Lung (tissue), 12 donors: ENCODE results near the gene CEP57L1. TPM values are rescaled to one million over a fixed set of nuclear protein-coding genes. Genes with fewer than 3 reads are reported as not detected.
"Not testable (repeated sequence)": the region's sequence is repeated elsewhere in the genome, so short reads cannot be mapped to it uniquely, and the experiment has no call there.

Source experiments
- ATAC-seq: fragments of 200-7000 bp; cut with Tn5 transposase; one replicate; pipeline ENCODE4 v1.9.1; 2020; ENCODE audit warnings: moderate number of reproducible peaks; ENCODE audit not compliant: insufficient read depth, low FRiP score
- DNase-seq, 3 donors: peaks; one replicate each; pipeline ENCODE4 v3.0.0-alpha.2; 2013 to 2017
- H3K27ac ChIP-seq, 2 donors: one replicate each; pipeline ENCODE4 v1.5.1; 2013; ENCODE audit warnings: mild to moderate bottlenecking in 2 of 2, moderate library complexity in 2 of 2, control low read depth in 1 of 2, inconsistent platforms in 1 of 2, low read depth in 1 of 2, low read length in 1 of 2
- H3K27me3 ChIP-seq, 3 donors: one replicate each; pipeline ENCODE4 v1.5.1; 2013; ENCODE audit warnings: low read length in 2 of 3; ENCODE audit not compliant: control insufficient read depth in 3 of 3, insufficient read depth in 3 of 3
- H3K36me3 ChIP-seq, 4 donors: one replicate each; pipeline ENCODE4 v1.5.1; 2013; ENCODE audit warnings: low read length in 4 of 4, mild to moderate bottlenecking in 1 of 4, moderate library complexity in 1 of 4; ENCODE audit not compliant: control insufficient read depth in 4 of 4, insufficient read depth in 4 of 4
- H3K4me1 ChIP-seq, 5 donors: one replicate each; pipeline ENCODE4 v1.5.1; 2013; ENCODE audit warnings: low read length in 5 of 5, mild to moderate bottlenecking in 2 of 5, moderate library complexity in 1 of 5; ENCODE audit not compliant: control insufficient read depth in 5 of 5, insufficient read depth in 5 of 5
- H3K4me3 ChIP-seq: one replicate; pipeline ENCODE4 v1.5.1; 2013; ENCODE audit warnings: mild to moderate bottlenecking, control low read depth, moderate library complexity
- H3K9ac ChIP-seq, 2 donors: one replicate each; pipeline ENCODE4 v1.5.1; 2013; ENCODE audit warnings: low read length in 2 of 2, control low read depth in 1 of 2; ENCODE audit not compliant: insufficient read depth in 1 of 2
- H3K9me3 ChIP-seq, 4 donors: one replicate each; pipeline ENCODE4 v1.5.1; 2013; ENCODE audit warnings: low read length in 3 of 4, mild to moderate bottlenecking in 1 of 4, moderate library complexity in 1 of 4; ENCODE audit not compliant: control insufficient read depth in 4 of 4, insufficient read depth in 3 of 4
- WGBS, 2 donors: extraction: QIAGEN DNeasy Blood & Tissue Kit; methylation state at CpG; one replicate each; pipeline ENCODE4 v1.1.7; 2013; 5-methylcytosine and 5-hydroxymethylcytosine counted together
- polyA plus RNA-seq, 2 donors: library from polyadenylated mRNA; stranded (reverse); fragments of 200-250 nt; gene quantifications; one replicate each; pipeline ENCODE4 v1.2.1, GENCODE V29; 2013
- total RNA-seq, 2 donors: library from RNA; depleted of rRNA in 1 of 2; stranded (reverse); fragments of >200 nt in 1 of 2; gene quantifications; one replicate each; pipeline ENCODE4 v1.2.1, GENCODE V29; 2014 to 2021
- TF ChIP-seq, protein P1 (sequence below): IDR thresholded peaks from 2 replicates; pipeline ENCODE4 v1.5.1; 2012; ENCODE audit warnings: mild to moderate bottlenecking; ENCODE audit errors: control extremely low read depth, extremely low read depth
- donor health status: control.
- donor health status: control.
- donor health status: Bipolar disorder and iron deficiency.
- donor health status: healthy.
- donor health status: DM: yes; HTN: yes; CAD: no.

The CEP57L1 gene
- total and polyA plus RNA-seq, 4 donors, result 4.8 to 44.3 (median 8.2) TPM

DNA sequence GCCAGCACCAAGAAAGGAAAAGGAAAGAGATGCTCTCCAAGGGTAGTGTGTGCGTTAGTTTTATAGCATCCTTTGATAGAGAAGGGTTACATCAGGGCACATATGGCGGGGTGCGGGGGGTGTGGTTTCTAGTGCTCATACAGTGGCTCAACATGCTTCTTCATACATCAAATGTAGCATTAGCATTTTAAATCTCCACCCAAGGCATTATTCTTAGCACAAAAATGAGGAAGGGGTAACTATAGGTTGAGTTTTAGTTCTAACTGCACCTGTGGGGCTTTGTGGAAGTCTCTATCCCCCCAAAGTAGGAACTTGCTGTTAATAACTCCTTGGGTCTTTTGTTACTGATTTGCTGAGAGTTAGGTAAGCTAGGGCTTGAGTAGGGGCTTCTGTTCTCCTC is 89.3 kb downstream of the CEP57L1 start:
- DNase-seq (no peak), ATAC-seq (no peak)
- Histone ChIP-seq H3K9ac (no peak overlapping the region), H3K27ac (no peak overlapping the region), H3K9me3 (no peaks in the 10 kb centered on the region), H3K4me1 (peaks cover 0 to 8% (median 0%) of the 10 kb centered on the region in 5 donors), H3K27me3 (no peaks in the 10 kb centered on the region), H3K36me3 (no peaks in the 10 kb centered on the region), H3K4me3 (no peak overlapping the region)
- WGBS, 2 donors, result 62 to 74% methylated on average over 3 of the region's 3 CpGs
- TF ChIP-seq, protein P1, sequence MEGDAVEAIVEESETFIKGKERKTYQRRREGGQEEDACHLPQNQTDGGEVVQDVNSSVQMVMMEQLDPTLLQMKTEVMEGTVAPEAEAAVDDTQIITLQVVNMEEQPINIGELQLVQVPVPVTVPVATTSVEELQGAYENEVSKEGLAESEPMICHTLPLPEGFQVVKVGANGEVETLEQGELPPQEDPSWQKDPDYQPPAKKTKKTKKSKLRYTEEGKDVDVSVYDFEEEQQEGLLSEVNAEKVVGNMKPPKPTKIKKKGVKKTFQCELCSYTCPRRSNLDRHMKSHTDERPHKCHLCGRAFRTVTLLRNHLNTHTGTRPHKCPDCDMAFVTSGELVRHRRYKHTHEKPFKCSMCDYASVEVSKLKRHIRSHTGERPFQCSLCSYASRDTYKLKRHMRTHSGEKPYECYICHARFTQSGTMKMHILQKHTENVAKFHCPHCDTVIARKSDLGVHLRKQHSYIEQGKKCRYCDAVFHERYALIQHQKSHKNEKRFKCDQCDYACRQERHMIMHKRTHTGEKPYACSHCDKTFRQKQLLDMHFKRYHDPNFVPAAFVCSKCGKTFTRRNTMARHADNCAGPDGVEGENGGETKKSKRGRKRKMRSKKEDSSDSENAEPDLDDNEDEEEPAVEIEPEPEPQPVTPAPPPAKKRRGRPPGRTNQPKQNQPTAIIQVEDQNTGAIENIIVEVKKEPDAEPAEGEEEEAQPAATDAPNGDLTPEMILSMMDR, result no peak

DNA sequence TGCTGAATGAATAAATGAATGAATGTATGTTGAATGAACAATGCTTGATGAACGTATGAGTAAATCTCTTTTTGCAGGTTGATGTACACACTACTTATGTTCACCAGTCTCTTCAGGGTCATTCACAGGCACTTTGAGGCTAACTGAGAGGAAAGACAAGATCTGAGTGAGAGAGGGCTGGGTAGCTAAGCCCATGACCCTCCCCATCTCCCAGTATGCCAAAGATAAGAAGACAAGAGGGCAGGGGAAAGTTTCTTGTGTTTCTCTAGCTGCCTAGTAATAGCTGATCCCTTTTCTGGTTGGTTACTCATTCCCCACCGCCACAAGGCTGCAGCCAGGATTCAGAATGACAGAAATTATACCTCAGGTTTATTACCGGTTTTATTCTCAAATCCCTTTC is 90.7 kb downstream of the CEP57L1 start:
- H3K9ac ChIP-seq, result no peak overlapping the region
- ATAC-seq, result no peak
- no peaks in the 10 kb centered on the region for H3K27me3 ChIP-seq
- H3K4me3 ChIP-seq, result no peak overlapping the region
- no peaks in the 10 kb centered on the region for H3K36me3 ChIP-seq
- no peaks in the 10 kb centered on the region for H3K9me3 ChIP-seq
- TF ChIP-seq, protein P1, result no peak
- no peak for DNase-seq
- peaks cover 0 to 8% (median 0%) of the 10 kb centered on the region in 5 donors for H3K4me1 ChIP-seq
- H3K27ac ChIP-seq, result no peak overlapping the region
- WGBS, 2 donors, result 39 to 77% methylated on average over 3 of the region's 3 CpGs

DNA sequence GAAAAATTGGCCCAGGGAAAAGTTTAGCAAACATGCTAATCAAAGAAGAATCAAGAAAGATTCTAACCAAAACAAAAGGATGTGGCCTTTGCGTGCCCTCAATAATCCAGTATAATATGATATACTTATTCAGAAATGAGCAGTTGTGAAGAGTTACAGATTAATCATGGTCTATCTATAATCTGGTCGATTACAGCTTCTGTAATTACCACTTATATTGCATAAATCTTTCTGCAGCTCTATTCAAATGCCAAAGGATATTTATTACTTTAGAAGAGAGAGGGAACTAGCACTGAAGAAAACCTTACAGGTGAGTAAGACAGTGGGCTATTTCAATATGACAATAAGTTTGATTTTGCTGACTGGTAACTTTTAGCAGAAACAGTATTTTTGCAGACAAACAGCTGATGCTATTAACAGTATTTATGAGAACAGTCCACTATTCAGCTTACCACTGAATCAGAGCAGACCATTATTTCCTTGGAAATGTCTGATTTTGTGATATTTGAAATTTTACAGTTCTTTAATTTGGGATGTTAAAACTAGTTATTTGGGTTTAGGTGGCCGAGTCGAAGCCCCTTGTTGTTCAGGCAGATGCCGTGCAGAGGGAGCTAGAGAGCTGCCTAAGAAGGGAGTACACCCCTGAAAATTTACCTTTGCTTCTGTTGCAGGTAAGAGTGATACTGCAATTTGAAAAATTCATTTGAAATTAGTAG is 92.2 kb downstream of the CEP57L1 start:
- DNase-seq (peak; percentile 43 to 62 (median 56)), ATAC-seq (no peak)
- TF ChIP-seq, protein P1, result peak; percentile 82
- no peaks in the 10 kb centered on the region for H3K27me3 ChIP-seq
- H3K9ac ChIP-seq, result no peak overlapping the region
- WGBS, 2 donors, result 25 to 30% methylated on average over 5 of the region's 5 CpGs
- H3K4me3 ChIP-seq, result no peak overlapping the region
- H3K36me3 ChIP-seq, result no peaks in the 10 kb centered on the region
- peaks cover 0 to 5% (median 0%) of the 10 kb centered on the region in 5 donors for H3K4me1 ChIP-seq
- peaks cover 0 to 3% (median 0%) of the 10 kb centered on the region in 4 donors for H3K9me3 ChIP-seq
- H3K27ac ChIP-seq, result no peak overlapping the region

DNA sequence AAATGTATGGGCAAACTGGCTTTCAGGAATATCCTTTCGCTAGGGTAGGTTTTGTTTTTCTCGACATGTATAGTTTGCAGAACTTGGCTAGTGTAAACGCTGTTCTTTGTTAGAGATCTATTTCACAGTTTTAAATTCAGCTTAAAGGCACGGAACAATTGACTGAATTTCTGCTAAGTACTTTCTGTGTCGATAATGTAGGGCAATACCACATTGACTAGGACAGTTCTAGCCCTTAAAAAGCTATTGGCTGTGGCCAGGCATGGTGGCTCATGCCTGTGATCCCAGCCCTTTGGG is 92.8 kb downstream of the CEP57L1 start:
- no peak overlapping the region for H3K9ac ChIP-seq
- no peak overlapping the region for H3K27ac ChIP-seq
- H3K36me3 ChIP-seq, result no peaks in the 10 kb centered on the region
- H3K4me1 ChIP-seq, result peaks cover 0 to under 1% (median 0%) of the 10 kb centered on the region in 5 donors
- peaks cover 0 to 3% (median 0%) of the 10 kb centered on the region in 4 donors for H3K9me3 ChIP-seq
- H3K4me3 ChIP-seq, result no peak overlapping the region
- TF ChIP-seq, protein P1, result no peak
- no peaks in the 10 kb centered on the region for H3K27me3 ChIP-seq
- WGBS, 2 donors, result 25 to 27% methylated on average over 5 of the region's 5 CpGs
- ATAC-seq (no peak), DNase-seq (no peak)

DNA sequence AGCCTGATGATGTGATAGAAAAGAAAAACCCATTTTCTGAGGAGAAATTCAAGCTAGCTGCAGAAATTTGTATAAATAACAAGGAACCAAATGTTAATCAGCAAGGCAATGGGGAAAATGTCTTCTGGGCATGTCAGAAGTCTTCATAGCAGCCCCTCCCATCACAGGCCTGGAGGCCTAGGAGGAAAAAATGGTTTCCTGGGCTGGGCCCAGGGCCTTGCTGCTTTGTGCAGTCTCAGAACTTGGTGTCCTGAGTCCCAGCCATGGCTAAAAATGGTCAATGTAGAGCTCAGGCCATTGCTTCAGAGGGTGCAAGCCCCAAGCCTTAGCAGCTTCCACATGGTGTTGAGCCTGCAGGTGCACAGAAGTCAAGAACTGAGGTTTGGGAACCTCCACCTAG is 96.1 kb downstream of the CEP57L1 start:
- H3K36me3 ChIP-seq, H3K27me3 ChIP-seq, ATAC-seq, H3K4me3 ChIP-seq, DNase-seq, H3K9me3 ChIP-seq, H3K9ac ChIP-seq, H3K27ac ChIP-seq, H3K4me1 ChIP-seq: not testable (repeated sequence)
